PFSK-1 (cell line): ENCODE data around the gene RHPN2.

Experiments
- FOXP2 ChIP-seq: optimal IDR thresholded peaks from 2 replicates; pipeline ENCODE3; 2011; ENCODE audit warnings: borderline replicate concordance, control low read depth, inconsistent platforms; ENCODE audit not compliant: insufficient read depth; ENCODE audit errors: extremely low read length, extremely low read depth
- POLR2AphosphoS5 ChIP-seq: IDR thresholded peaks from 2 replicates; pipeline ENCODE4 v1.6.1; 2012; ENCODE audit warnings: low read depth, mild to moderate bottlenecking, control low read depth, low read length, moderate library complexity
- SIN3A ChIP-seq: IDR thresholded peaks from 2 replicates; pipeline ENCODE4 v1.6.1; 2012; ENCODE audit warnings: mild to moderate bottlenecking, low read length, moderate library complexity, borderline replicate concordance; ENCODE audit not compliant: insufficient read depth
- TAF1 ChIP-seq: IDR thresholded peaks from 2 replicates; pipeline ENCODE4 v1.6.1; 2012; ENCODE audit warnings: low read length, control low read depth, borderline replicate concordance; ENCODE audit not compliant: insufficient read depth
- TF ChIP-seq, protein P1 (sequence below), 2 experiments: IDR thresholded peaks; 2 replicates each; pipeline versions ENCODE4 v1.6.1 to v1.8.0; 2011 to 2012; ENCODE audit warnings: low read depth in 2 of 2, low read length in 2 of 2, control low read depth in 1 of 2, inconsistent platforms in 1 of 2, mild to moderate bottlenecking in 1 of 2, moderate library complexity in 1 of 2; ENCODE audit not compliant: insufficient read depth in 1 of 2

RHPN2 gene

DNA sequence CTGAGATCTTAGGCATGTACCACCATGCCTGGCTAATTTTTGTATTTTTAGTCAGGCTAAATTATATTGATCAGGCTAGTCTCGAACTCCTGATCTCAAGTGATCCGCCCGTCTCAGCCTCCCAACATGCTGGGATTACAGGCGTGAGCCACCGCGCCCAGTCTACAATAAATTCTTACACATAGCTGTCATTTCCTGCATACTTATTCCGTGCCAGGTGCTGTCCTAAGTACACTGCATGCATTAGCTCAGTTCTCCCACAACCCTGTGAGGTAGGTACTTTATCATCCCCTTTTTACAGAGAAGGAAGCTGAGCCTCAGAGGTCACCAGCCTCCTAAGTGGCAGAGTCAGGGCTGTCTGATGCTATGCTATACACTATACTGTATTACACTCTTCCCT is 7.2 kb upstream of the RHPN2 start:
- TF ChIP-seq, protein P1, sequence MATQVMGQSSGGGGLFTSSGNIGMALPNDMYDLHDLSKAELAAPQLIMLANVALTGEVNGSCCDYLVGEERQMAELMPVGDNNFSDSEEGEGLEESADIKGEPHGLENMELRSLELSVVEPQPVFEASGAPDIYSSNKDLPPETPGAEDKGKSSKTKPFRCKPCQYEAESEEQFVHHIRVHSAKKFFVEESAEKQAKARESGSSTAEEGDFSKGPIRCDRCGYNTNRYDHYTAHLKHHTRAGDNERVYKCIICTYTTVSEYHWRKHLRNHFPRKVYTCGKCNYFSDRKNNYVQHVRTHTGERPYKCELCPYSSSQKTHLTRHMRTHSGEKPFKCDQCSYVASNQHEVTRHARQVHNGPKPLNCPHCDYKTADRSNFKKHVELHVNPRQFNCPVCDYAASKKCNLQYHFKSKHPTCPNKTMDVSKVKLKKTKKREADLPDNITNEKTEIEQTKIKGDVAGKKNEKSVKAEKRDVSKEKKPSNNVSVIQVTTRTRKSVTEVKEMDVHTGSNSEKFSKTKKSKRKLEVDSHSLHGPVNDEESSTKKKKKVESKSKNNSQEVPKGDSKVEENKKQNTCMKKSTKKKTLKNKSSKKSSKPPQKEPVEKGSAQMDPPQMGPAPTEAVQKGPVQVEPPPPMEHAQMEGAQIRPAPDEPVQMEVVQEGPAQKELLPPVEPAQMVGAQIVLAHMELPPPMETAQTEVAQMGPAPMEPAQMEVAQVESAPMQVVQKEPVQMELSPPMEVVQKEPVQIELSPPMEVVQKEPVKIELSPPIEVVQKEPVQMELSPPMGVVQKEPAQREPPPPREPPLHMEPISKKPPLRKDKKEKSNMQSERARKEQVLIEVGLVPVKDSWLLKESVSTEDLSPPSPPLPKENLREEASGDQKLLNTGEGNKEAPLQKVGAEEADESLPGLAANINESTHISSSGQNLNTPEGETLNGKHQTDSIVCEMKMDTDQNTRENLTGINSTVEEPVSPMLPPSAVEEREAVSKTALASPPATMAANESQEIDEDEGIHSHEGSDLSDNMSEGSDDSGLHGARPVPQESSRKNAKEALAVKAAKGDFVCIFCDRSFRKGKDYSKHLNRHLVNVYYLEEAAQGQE (IDR thresholded peaks at IDR 0.05; ENCODE audit: insufficient read depth in 1 of 2, low read depth in 2 of 2, low read length in 2 of 2): no peak
- TF ChIP-seq TAF1 (no peak), FOXP2 (no peak), POLR2AphosphoS5 (no peak), SIN3A (no peak)

DNA sequence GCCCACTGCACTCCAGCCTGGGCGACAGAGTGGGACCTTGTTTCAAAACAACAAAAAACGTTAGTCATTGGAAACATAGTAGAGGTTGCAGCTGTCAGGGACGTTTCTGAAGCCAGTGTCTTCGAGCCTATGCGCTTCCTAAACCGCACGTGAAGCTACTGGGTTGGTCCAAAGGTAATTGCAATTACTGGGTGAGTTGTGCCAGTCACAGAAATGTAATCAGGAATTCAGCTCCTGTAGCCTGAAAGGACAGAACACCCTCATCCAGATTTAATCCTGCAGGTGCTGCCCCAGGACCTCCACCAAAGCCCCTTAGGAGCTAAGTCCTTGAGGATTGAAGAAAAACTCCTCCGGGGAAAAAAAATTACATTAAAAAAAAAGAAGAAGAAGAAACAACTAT is 2.4 kb upstream of the RHPN2 start:
- TF ChIP-seq TAF1: no peak

DNA sequence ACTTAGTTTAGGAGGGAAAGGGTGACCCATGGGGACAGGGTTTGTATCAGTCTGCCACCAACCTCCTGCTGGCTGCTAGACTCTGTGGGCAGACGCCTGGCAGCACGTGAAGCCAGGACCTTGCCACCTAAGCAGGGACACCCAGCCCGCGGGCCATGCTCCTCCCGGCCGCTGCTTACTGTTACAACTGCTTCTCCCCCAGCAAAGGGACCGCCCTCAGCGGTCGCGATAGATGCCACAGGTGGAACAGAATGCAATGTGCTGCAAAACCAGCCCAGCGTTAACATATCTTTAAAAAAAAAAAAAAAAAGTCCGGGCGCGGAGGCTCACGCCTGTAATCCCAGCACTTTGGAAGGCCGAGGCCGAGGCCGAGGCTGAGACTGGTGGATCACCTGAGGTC is 1.9 kb upstream of the RHPN2 start:
- TF ChIP-seq, protein P1 (IDR thresholded peaks at IDR 0.05; ENCODE audit: insufficient read depth in 1 of 2, low read depth in 2 of 2, low read length in 2 of 2): no peak
- TF ChIP-seq FOXP2 (no peak), TAF1 (no peak), POLR2AphosphoS5 (no peak), SIN3A (no peak)

DNA sequence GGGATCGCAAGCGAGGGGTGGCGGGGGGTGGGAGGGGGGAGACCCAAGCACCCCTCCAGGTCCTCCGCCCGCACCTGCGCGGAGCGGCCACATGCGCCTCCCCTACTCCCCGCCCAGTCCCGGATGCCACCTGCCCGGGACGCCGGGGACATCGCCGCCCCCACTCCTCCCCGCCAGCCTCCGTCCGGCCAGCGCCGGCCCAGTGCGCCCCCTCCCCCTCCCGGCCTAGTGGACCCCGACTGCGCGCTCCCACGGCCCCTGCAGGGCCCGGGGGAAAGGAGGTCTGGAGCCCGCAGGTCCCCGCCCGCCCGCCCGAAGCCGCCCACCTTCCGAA is 263 bp downstream of the RHPN2 start:
- TF ChIP-seq FOXP2 (no peak), SIN3A (no peak), TAF1 (no peak), POLR2AphosphoS5 (no peak)
- TF ChIP-seq, protein P1 (IDR thresholded peaks at IDR 0.05; ENCODE audit: insufficient read depth in 1 of 2, low read depth in 2 of 2, low read length in 2 of 2): no peak

DNA sequence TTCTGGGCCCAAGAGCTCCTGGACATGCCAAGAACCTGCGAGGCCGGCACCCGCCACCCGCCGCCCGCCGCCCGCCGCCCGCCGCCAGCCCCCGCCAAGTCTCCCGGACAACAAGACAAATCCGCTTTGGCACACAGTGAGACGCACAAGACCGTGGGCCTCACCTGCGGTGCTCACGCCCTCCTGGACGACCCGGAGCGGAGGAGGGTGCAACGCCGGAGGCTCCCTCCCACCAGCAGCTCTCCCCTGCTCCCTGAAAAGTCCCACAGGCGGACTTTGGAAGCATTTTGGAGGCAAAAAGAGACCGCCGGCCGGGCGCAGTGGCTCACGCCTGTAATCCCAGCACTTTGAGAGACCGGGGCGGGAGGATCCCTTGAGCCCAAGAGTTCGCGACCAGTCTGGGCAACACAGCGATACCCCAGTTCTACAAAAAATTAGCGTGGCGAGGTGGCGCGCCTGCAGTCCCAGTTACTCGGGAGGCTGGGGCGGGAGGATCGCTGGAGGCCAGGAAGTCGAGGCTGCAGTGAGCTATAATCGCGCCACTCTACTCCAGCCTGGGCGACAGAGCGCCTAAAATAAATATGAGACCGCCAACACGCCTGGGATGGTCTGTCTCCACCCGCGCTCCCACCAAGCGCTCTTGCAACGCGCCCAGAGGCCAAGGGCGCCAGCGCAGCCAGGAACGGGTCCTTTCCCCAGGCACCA is 783 bp downstream of the RHPN2 start:
- TF ChIP-seq, protein P1 (IDR thresholded peaks at IDR 0.05; ENCODE audit: insufficient read depth in 1 of 2, low read depth in 2 of 2, low read length in 2 of 2): no peak
- no peak for TF ChIP-seq TAF1
- TF ChIP-seq FOXP2: no peak
- TF ChIP-seq SIN3A: no peak
- TF ChIP-seq POLR2AphosphoS5: no peak
